ENCODE measurements around the gene SCT.

DNA sequence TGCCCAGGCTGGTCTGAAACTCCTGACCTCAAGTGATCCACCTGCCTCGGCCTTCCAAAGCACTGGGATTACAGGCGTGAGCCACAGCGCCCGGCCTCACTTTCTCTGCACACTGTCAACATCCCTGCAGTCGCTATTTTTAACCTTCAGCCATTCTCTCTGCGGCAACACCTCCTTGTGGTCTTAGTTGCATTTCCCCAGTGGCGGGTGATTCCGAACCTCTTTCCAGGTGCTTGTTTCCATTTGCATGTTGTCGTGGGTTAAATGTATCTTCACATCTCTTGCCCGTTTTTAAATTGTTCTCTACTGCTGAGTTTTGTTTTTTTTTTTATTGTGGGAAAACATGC is 2.2 kb upstream of the SCT start:
- TF ChIP-seq, protein P1, sequence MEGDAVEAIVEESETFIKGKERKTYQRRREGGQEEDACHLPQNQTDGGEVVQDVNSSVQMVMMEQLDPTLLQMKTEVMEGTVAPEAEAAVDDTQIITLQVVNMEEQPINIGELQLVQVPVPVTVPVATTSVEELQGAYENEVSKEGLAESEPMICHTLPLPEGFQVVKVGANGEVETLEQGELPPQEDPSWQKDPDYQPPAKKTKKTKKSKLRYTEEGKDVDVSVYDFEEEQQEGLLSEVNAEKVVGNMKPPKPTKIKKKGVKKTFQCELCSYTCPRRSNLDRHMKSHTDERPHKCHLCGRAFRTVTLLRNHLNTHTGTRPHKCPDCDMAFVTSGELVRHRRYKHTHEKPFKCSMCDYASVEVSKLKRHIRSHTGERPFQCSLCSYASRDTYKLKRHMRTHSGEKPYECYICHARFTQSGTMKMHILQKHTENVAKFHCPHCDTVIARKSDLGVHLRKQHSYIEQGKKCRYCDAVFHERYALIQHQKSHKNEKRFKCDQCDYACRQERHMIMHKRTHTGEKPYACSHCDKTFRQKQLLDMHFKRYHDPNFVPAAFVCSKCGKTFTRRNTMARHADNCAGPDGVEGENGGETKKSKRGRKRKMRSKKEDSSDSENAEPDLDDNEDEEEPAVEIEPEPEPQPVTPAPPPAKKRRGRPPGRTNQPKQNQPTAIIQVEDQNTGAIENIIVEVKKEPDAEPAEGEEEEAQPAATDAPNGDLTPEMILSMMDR (IDR thresholded peaks at IDR 0.05): no peak
- TF ChIP-seq POLR2A (IDR thresholded peaks at IDR 0.05): no peak
- no peak for TF ChIP-seq POLR2AphosphoS5 (IDR thresholded peaks at IDR 0.05)
